ENCODE results near the gene DYRK1A.

Gene DYRK1A

DNA sequence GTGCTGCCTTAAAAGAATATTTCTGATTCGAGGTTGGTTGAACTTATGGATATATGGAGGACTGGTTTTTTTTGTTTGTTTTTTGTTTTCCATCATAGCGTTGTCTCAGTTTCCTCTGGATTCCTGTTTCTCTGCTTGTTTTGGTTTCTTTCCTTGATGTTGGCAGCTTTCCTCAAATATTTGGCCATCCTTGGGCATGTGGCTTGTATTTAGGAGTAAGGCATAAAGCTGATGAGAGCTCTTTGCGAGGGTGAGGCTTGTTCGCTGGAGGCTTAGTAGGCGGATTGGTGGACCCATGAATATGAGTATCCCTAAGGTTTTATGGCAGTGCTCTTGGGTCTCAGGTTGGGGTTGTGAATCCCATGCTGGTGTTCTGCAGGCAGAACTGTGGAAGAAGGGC lies 22.9 kb downstream of the DYRK1A start (continued):
- no peak for TF ChIP-seq OSR1 (CRISPR knock-in tag; IDR thresholded peaks at IDR 0.05)

GRCh38 chr21:37391666-37392065 lies 25.1 kb downstream of the DYRK1A start:
- ATAC-seq: no peak
- TF ChIP-seq CSDC2 (CRISPR knock-in tag; IDR thresholded peaks at IDR 0.05) (no peak), CSRNP3 (CRISPR knock-in tag; IDR thresholded peaks at IDR 0.05) (no peak), ARNTL (CRISPR knock-in tag; IDR thresholded peaks at IDR 0.05; ENCODE audit: borderline replicate concordance, low read depth) (no peak), ZNF8 (CRISPR knock-in tag; IDR thresholded peaks at IDR 0.05) (no peak), BACH2 (CRISPR knock-in tag; IDR thresholded peaks at IDR 0.05; ENCODE audit: borderline replicate concordance) (no peak), ISL1 (CRISPR knock-in tag; IDR thresholded peaks at IDR 0.05) (no peak), PPARA (CRISPR knock-in tag; IDR thresholded peaks at IDR 0.05; ENCODE audit: borderline replicate concordance) (no peak)
- TF ChIP-seq, protein P1, sequence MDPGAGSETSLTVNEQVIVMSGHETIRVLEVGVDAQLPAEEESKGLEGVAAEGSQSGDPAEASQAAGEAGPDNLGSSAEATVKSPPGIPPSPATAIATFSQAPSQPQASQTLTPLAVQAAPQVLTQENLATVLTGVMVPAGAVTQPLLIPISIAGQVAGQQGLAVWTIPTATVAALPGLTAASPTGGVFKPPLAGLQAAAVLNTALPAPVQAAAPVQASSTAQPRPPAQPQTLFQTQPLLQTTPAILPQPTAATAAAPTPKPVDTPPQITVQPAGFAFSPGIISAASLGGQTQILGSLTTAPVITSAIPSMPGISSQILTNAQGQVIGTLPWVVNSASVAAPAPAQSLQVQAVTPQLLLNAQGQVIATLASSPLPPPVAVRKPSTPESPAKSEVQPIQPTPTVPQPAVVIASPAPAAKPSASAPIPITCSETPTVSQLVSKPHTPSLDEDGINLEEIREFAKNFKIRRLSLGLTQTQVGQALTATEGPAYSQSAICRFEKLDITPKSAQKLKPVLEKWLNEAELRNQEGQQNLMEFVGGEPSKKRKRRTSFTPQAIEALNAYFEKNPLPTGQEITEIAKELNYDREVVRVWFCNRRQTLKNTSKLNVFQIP (CRISPR knock-in tag; IDR thresholded peaks at IDR 0.05; ENCODE audit: borderline replicate concordance, low read depth): no peak

- no peak for ATAC-seq
Observed at GRCh38 chr21:37392441-37392840, 25.9 kb downstream of the DYRK1A start.

GRCh38 chr21:37393030-37393429 lies 26.5 kb downstream of the DYRK1A start:
- no peak for ATAC-seq
- no peak for TF ChIP-seq RARB (CRISPR knock-in tag; IDR thresholded peaks at IDR 0.05)
- no peak for TF ChIP-seq ZNF565 (CRISPR knock-in tag; conservative IDR thresholded peaks at IDR 0.05; ENCODE audit: low read depth)
- TF ChIP-seq ZFP30 (CRISPR knock-in tag; IDR thresholded peaks at IDR 0.05): no peak
- TF ChIP-seq CSDC2 (CRISPR knock-in tag; IDR thresholded peaks at IDR 0.05): no peak
- TF ChIP-seq PPARA (CRISPR knock-in tag; IDR thresholded peaks at IDR 0.05; ENCODE audit: borderline replicate concordance): no peak
- TF ChIP-seq, protein P1 (CRISPR knock-in tag; IDR thresholded peaks at IDR 0.05; ENCODE audit: borderline replicate concordance, low read depth): no peak
- no peak for TF ChIP-seq ZC3H10 (CRISPR knock-in tag; IDR thresholded peaks at IDR 0.05)
- TF ChIP-seq CSRNP3 (CRISPR knock-in tag; IDR thresholded peaks at IDR 0.05): no peak
- TF ChIP-seq, protein P2, sequence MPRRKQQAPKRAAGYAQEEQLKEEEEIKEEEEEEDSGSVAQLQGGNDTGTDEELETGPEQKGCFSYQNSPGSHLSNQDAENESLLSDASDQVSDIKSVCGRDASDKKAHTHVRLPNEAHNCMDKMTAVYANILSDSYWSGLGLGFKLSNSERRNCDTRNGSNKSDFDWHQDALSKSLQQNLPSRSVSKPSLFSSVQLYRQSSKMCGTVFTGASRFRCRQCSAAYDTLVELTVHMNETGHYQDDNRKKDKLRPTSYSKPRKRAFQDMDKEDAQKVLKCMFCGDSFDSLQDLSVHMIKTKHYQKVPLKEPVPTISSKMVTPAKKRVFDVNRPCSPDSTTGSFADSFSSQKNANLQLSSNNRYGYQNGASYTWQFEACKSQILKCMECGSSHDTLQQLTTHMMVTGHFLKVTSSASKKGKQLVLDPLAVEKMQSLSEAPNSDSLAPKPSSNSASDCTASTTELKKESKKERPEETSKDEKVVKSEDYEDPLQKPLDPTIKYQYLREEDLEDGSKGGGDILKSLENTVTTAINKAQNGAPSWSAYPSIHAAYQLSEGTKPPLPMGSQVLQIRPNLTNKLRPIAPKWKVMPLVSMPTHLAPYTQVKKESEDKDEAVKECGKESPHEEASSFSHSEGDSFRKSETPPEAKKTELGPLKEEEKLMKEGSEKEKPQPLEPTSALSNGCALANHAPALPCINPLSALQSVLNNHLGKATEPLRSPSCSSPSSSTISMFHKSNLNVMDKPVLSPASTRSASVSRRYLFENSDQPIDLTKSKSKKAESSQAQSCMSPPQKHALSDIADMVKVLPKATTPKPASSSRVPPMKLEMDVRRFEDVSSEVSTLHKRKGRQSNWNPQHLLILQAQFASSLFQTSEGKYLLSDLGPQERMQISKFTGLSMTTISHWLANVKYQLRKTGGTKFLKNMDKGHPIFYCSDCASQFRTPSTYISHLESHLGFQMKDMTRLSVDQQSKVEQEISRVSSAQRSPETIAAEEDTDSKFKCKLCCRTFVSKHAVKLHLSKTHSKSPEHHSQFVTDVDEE (CRISPR knock-in tag; IDR thresholded peaks at IDR 0.05): no peak
- no peak for TF ChIP-seq GLIS3 (CRISPR knock-in tag; IDR thresholded peaks at IDR 0.05)

More at GRCh38 chr21:37392441-37392840, 25.9 kb downstream of the DYRK1A start:
- TF ChIP-seq ZNF565 (CRISPR knock-in tag; conservative IDR thresholded peaks at IDR 0.05; ENCODE audit: low read depth) (no peak), CREB5 (CRISPR knock-in tag; IDR thresholded peaks at IDR 0.05; ENCODE audit: low read depth) (no peak), SNAI2 (CRISPR knock-in tag; IDR thresholded peaks at IDR 0.05) (no peak), RARB (CRISPR knock-in tag; IDR thresholded peaks at IDR 0.05) (no peak), ZNF8 (CRISPR knock-in tag; IDR thresholded peaks at IDR 0.05) (no peak), OSR1 (CRISPR knock-in tag; IDR thresholded peaks at IDR 0.05) (no peak)
- TF ChIP-seq, protein P1 (CRISPR knock-in tag; IDR thresholded peaks at IDR 0.05; ENCODE audit: borderline replicate concordance, low read depth): no peak
